NCI-H69 (cell line): ENCODE data around the gene EVPL.
"Not testable (repeated sequence)": the region's sequence is repeated elsewhere in the genome, so short reads cannot be mapped to it uniquely, and the experiment has no call there.

Experiments used
- DNase-seq: peaks from one replicate; lab custom pipeline; 2025; lab: John Stamatoyannopoulos, UW

Gene EVPL

DNA sequence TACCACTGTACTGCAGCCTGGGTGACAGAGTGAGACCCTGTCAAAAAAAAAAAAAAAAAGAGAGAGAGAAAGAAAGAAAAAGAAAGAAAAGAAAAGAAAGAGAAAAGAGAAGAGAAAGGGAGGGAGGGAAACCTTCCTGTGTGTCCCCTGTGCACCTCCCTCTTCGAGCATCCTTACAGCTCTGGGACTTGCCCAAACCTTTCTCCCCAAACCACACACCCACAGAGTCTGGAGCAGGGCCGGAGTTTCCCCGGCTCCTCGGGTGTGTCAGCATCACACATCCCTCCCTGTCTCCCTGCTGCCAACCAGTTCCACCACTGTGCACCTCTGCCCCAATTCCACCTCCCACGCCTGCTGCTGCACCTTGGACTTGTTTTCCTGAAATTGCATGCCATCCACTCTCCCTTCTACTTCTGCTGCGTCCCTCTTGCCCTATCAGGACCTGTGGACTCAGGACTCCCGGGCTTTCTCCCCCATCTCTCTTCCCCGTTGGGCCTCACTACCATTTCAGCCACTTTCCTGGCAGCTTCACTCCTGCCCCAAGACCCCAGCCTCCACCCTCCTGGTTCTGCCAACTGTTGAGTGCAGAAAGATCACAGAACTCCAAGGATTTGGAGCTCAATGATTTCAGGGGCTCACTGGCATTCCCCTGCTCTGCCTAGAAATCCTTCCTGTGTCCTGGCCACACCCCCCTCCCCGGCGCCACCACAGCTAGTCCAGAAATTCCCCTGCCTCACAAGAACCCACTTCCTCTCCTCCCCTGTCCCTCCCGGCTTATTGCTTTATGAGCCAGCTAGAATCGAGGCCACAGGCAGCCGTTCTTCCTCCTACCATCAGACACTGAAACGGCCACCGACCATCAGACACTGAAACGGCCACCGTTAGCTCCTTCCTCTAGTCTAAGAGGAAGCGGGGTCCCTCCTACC lies 30.2 kb downstream of the EVPL start:
- DNase-seq = no peak

DNA sequence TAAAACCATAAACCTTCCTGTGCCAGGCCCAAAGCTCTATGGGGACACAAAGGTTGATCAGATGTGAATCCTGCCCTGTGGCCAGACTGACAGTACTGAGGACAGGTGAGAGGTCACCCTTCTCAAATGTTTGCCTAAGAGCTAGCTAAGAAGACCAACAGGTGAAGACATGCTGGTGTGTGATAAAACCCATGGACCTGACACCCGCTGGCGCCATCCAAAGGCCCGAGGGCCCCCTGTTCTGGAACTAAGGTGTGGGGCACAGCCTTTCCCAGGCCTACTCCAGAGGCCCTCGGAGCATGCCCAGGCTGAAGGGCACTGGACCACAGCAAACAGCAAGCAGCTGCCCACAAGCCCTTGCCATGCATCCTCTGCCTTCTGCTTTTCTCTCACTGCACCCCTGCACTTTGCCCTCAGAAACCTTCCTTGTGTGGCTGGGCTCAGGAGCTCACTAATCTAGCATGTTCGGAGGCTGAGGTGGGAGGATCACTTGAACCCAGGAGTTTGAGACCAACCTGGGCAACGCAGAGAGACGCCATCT lies 31.7 kb downstream of the EVPL start:
- DNase-seq = no peak

- no peak for DNase-seq
These were observed 32.2 kb downstream of the EVPL start for GRCh38 chr17:75994802-75995370.

DNA sequence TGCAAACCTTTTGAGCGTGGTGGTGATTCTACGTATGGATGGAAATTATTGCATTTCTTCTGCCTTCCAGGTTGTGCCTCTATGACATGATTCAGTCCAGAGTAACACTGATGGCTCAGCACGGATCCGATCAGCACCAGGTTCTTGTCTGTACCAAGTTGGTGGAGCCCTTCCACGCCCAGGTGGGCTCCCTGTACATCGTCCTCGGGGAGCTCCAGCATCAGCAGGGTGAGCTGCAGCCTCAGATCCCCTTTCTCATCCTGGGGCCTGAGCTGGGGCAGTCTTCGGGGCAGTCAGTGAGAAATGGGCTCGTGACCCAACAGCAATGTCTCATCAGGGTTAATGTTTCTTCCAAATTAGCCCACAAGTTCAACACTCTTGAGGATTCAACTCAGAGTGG lies 35.7 kb downstream of the EVPL start:
- DNase-seq = no peak

DNA sequence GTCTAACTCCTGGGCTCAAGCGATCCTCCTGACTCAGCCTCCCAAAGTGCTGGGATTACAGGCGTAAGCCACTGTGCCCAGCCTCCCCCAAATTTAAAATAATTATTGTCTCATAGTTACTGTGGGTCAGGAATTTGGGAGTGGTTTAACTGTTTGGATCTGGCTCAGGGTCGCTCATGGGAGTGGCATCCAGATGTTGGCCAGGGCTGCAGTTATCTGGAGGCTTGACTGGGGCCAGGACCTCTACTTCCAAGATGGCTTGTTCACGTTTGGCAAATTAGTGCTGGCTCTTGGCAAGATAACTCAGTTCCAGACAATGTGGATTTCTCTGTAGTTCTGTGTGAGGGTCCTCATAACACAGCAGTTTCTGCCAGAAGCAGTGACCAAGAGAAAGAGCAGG lies 40.1 kb downstream of the EVPL start:
- no peak for DNase-seq

DNA sequence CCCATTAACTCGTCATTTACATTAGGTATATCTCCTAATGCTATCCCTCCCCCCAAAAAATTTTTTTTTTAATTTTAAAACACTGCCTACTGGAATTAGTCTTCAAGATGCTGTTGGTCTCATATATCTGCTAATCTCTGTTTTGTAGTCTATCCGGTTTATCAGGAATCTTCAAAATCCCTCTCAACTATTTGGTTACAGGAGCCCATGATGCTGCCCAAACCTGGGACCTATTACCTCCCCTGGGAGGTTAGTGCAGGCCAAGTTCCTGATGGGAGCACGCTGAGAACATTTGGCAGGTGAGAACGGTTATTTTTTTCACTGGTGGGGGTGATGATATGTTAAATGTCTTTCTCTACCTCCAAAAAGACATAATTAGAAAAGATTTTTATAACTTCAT lies 41.1 kb downstream of the EVPL start:
- DNase-seq = no peak

- peak; percentile 9 for DNase-seq
These were observed 43.5 kb downstream of the EVPL start for GRCh38 chr17:75983501-75984181.

DNA sequence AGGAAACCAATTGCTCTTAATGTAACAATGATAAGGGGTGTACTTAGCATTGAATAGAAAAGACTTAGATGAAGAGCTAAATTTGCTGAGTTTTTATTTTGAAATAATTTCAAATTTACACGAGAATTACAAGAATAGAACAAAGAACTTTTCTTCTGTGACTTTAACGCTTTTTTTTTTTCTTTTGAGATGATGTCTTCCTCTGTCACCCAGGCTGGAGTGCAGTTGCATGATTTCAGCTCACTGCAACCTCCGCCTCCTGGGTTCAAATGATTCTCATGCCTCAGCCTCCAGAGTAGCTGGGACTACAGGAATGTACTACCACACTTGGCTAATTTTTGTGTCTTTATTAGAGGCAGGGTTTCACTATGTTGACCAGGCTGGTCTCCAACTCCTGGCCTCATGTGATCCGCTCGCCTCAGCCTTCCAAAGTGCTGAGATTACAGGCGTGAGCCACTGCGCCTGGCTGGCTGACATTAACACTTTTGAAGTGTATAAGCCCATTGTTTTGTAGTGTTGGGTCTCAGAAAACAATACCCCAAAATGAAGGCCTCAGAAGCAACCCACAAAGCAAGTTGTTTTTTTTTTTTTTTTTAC lies 46.0 kb downstream of the EVPL start:
- no peak for DNase-seq

- DNase-seq = peak; percentile 14
These were observed 46.7 kb downstream of the EVPL start for GRCh38 chr17:75980188-75981018.

DNA sequence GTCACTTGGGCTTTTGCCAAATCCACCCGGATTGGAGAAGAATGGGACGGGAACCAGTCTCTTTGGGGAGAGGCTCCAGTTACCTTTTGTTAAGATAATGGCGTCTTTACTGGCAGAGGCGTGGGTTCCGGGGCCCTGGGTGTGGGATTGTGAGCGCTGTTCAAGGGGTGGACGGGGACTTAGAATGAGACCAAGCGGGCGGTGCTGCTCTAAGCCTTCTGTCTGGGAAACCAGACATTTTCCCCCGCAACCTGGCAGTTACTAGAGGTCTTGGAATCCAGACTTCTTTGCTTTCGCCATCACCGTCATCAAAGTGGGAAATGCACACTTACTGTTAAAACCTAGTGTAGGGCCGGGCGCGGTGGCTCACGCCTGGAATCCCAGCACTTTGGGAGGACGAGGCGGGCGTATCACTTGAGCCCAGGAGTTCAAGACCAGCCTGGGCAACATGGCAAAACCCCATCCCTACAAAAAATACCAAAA lies 47.4 kb downstream of the EVPL start:
- DNase-seq = no peak

DNA sequence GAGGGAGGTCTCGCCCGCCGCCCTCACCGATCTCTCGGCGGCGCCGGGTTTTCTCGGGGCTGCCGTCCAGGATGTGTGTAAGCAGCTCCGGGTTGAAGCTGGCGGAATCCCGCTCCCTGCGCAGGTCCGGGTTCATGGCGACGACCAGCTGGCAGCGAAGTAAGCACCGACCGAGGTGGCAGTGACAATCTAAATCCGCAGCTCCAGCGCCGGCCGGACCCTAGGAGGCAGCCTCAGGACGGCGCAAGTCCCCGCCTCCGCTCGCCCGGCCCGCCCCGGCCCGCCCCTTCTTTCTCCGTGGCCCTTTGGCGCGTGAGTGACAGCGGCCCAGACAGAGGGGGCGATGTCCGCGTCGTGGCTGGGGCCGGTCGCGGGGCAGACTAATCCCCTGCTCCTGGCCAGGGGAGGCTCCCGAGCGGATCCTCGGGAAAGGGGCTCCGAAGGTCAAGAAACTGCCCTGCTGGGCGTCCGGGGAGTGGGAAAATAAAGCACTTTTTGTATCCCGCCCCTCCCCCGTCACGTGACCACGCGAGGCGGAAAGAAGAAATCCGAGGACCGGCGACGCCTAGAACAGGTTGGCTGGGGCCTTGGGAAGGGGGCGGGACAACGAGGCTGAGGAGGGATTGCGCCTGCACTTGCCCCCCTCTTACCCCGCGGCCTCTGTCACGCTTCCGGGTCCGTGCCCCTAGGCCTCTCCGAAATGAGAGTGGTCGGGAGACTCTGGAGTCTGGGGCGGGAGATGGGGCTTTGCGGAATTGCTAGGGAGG lies 48.0 kb downstream of the EVPL start, which contains the start of the genes ACOX1 and TEN1:
ACOX1 (minus strand) TSS at position 229 of the 767 bp plus-strand sequence; CDS start at position 136, 93 bp downstream.
TEN1 (plus strand) TSS at position 303 of the 767 bp plus-strand sequence. CDS start 6,953 bp downstream, outside the sequence.
- DNase-seq = peak; percentile 99

DNA sequence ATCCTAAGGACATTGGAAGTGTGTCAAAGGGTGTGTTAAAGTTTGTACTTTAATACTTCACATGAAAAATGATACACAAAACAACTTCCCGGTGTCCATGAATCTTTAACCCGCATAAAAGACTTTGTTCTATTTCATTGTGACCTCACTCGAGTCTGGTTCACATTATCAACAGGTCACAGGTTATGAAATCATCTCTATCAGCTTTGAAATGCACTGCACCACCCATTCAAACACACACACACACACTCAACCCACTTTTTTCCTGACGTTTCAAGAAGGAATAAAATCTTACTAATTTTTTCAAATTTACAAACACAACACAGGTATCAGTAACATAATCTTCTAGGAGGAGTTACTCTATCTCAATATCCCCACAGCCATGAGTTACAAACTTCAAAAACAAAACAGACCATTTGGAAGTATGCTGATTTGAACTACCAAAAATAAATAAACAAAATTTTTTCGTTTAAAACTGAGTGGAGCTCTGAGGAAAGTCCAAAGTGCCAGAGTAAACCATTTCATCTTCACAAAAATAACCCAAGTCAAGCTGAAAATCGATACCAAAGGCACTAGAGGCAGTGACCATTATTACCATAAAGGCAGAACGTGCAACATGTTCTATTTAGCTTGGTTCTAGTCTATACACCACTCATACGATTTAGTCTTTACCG lies 50.8 kb downstream of the EVPL start:
- DNase-seq = no peak

- DNase-seq = no peak
These were observed 51.3 kb downstream of the EVPL start for GRCh38 chr17:75975757-75976174.

DNA sequence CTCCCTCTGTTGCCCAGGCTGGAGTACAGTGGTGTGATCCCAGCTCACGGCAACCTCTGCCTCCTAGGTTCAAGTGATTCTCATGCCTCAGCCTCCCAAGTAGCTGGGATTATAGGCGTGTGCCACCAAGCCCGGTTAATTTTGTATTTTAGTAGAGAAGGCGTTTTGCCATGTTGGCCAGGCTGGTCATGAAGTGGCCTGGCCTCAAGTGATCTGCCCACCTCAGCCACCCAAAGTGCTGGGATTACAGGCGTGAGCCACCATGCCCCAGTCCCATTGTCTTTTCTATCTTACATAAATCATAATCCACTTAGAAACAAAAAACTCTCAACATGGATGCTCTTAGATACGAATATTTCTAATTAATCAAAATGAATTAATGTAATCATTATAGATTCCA lies 51.9 kb downstream of the EVPL start:
- not testable (repeated sequence) for DNase-seq

GRCh38 chr17:75970626-75971025 lies 56.5 kb downstream of the EVPL start:
- DNase-seq = no peak

GRCh38 chr17:75970011-75970523 lies 57.0 kb downstream of the EVPL start:
- peak; percentile 42 for DNase-seq

DNA sequence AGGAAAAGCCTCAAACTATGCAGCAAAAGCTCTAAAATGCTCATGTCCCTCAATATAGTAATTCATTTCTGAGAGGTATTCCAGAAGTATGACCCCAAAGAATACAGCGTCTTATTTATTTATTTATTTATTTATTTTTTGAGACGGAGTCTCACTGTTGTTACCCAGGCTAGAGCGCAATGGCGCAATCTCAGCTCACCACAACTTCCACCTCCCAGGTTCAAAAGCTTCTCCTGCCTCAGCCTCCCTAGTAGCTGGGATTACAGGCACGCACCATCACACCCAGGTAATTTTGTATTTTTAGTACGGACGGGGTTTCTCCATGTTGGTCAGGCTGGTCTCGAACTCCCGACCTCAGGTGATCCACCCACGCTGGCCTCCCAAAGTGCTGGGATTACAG lies 58.1 kb downstream of the EVPL start:
- not testable (repeated sequence) for DNase-seq

- DNase-seq = no peak
These were observed 61.6 kb downstream of the EVPL start for GRCh38 chr17:75965468-75965867.

GRCh38 chr17:75959839-75960511 lies 67.1 kb downstream of the EVPL start:
- no peak for DNase-seq
